ENCODE data around the gene RFX1.

DNA sequence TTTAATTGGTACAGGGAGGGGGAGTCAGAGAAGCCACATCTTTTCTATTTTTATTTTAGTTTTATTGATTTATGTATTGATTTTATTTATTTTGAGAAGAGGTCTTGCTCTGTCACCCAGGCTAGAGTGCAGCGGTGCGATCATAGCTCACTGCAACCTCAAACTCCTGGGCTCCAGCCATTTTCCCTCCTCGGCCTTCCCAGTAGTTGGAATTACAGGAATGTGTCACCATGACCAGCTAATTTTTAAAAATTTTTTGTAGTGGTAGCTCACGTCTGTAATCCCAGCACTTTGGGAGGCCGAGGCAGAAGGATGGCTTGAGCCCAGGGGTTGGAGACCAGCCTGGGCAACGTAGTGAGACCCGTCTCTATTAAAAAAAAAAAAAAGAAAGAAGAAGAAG lies 29.6 kb upstream of the RFX1 start:
- TF ChIP-seq, protein P1, sequence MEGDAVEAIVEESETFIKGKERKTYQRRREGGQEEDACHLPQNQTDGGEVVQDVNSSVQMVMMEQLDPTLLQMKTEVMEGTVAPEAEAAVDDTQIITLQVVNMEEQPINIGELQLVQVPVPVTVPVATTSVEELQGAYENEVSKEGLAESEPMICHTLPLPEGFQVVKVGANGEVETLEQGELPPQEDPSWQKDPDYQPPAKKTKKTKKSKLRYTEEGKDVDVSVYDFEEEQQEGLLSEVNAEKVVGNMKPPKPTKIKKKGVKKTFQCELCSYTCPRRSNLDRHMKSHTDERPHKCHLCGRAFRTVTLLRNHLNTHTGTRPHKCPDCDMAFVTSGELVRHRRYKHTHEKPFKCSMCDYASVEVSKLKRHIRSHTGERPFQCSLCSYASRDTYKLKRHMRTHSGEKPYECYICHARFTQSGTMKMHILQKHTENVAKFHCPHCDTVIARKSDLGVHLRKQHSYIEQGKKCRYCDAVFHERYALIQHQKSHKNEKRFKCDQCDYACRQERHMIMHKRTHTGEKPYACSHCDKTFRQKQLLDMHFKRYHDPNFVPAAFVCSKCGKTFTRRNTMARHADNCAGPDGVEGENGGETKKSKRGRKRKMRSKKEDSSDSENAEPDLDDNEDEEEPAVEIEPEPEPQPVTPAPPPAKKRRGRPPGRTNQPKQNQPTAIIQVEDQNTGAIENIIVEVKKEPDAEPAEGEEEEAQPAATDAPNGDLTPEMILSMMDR (conservative IDR thresholded peaks at IDR 0.05), result no peak
- no peak for TF ChIP-seq ZFX (IDR thresholded peaks at IDR 0.05)
